NCI-H2081 treated with DMSO at 0.1 percent for 48 hours (cell line): ENCODE results near the gene HSDL2.
"Not testable (repeated sequence)": the region's sequence is repeated elsewhere in the genome, so short reads cannot be mapped to it uniquely, and the experiment has no call there.

Experiments used
- DNase-seq: peaks from one replicate; lab custom pipeline; 2025; lab: John Stamatoyannopoulos, UW

HSDL2 gene

GRCh38 chr9:112396872-112397271 is 17.0 kb downstream of the HSDL2 start:
- no peak for DNase-seq

DNA sequence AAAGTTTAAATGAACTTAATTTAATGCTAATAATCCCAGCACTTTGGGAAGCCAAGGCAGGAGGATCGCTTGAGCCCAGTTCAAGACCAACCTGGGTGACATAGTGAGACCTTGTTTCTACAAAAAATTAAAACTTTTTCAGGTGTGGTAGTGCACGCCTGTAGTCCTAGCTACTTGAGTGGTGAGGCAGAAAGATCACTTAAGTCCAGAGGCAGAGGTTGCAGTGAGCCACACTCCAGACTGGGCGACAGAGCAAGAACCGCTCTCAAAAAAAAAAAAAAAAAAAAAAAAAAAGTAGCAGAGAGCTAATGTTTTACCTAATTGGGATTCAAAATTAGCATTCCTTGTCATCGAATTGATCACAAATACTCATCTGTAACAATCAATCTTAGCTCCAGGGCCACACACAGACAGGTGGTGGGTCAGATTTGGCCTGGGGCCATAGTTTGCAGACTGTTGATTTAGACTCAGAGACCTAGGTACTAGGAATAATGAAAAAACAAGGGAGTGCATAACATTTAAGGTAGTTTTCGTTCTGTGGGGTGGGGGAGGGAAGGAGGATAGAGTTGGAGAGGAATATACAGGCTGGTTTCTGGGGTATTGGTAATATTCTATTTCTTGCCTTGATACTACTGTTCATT is 21.4 kb downstream of the HSDL2 start:
- no peak for DNase-seq

- no peak for DNase-seq
Observed at GRCh38 chr9:112403614-112404201, 23.8 kb downstream of the HSDL2 start.

GRCh38 chr9:112404508-112404932 is 24.6 kb downstream of the HSDL2 start:
- DNase-seq: no peak

- no peak for DNase-seq
Observed at GRCh38 chr9:112408275-112408674, 28.4 kb downstream of the HSDL2 start.

DNA sequence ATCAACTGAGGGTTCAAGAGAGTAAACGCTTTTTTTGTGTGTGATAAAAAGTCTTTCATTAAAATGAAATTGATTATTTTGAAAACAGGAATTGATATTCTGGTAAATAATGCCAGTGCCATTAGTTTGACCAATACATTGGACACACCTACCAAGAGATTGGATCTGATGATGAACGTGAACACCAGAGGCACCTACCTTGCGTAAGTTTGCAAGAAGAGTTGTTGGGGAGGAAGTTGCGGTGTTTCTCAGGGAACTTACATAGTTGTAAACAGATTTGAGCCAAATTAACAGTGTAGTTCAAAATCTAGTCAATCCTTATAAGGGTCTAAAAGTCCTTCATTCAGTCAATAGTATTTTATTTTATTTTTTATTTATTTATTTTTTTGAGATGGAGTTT is 28.9 kb downstream of the HSDL2 start:
- DNase-seq: no peak

- no peak for DNase-seq
Observed at GRCh38 chr9:112409758-112410157, 29.9 kb downstream of the HSDL2 start.

GRCh38 chr9:112411626-112412027 is 31.7 kb downstream of the HSDL2 start:
- no peak for DNase-seq

- not testable (repeated sequence) for DNase-seq
Observed at GRCh38 chr9:112413728-112414127, 33.8 kb downstream of the HSDL2 start.

DNA sequence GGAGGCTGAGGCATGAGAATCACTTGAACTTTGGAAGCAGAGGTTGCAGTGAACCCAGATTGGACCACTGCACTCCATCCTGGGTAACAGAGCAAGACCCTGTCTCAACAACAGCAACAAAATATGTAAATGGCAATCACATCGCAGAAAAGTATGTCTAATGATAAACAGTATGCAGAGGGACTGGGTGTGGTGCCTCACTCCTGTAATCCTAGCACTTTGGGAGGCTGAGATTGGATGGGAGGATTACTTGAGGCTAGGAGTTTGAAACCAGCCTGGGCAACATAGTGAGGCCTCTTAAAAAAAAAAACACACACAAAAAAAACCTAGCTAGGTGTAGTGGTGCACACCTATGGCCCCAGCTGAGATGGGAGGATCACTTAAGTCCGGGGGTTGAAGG is 40.3 kb downstream of the HSDL2 start:
- DNase-seq: no peak

DNA sequence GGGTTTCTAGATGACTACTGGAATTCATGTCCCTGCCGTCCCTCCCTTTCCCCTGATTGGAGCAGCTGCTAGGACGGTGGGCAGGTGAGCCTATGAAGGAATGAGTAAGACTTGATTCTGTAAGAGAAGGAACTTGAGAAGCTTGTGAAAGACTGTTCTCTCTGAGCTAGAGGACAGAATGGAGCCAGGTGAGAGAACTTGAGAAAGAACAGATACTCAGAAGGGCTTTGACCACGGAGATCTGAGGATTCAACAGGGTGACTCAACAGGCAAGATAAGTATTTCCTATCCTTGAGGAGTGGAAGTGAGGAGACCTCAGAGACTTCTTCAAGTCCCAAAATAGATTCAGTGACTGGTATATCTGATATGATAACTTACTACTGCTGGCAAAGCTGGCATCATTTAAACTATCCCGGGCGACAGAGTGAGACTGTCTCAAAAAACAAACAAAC is 41.9 kb downstream of the HSDL2 start:
- no peak for DNase-seq

GRCh38 chr9:112422417-112423148 is 42.7 kb downstream of the HSDL2 start:
- no peak for DNase-seq

- no peak for DNase-seq
Observed at GRCh38 chr9:112430006-112430522, 50.2 kb downstream of the HSDL2 start.

DNA sequence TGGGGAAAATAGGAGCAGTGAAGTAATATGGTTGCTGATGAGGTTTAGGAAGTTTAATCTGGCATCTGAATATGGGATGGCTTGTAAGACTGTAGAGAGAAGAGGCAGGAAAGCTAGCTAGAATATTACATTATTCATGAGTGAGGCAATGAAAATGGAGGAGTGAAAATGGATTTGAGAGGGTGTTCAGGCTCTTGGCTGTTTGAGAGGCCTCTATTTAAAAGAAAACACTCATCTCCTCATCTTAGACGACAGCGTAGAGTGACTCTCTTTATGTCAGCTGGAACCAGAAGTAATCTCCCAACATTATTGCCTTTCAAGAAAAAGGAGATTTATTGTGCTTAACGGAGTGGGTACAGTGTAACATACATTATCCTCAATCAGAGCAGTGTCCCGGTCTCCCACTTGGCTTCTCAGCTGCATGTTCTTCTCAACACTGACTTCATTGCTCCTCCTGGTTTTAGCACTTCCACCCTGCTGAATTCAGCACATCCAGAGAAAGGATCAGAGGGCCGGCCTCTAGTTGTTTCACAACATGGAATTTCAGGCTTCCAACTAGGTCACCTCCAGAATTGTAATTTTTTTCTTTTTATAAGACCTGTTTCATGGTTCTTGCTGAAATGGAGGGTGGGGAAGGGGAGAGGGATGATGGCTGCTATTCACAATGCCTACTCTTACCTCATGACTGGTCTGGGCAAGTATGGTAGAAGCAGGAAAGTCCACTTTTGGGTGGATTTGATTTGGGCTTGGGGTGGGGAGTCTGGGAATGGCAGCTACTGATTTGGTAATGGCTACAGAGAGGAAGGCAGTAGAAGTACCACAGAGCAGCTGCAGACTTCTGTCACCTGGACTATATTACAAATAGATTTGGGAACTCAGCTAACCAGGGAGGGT is 53.8 kb downstream of the HSDL2 start:
- no peak for DNase-seq

DNA sequence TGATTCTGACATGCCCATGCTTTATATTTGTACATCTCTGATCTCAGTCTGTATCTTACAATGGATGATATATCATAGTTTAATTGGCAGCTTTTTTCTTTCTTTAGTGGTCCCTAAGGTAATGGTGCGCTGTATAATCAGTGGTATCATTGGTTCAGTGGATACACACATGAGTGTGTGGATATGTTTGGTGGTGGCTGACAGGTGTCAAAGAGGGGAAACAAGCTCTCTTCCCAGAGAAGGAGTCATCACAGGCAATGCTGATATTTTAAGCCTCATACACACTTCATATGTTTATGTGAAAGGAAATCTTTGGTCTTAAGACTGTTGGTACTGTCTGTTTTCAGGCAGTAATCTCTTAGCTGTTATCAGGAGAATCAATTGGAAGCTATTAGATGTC is 54.6 kb downstream of the HSDL2 start:
- DNase-seq: no peak

- no peak for DNase-seq
Observed at GRCh38 chr9:112437406-112437805, 57.5 kb downstream of the HSDL2 start.

- no peak for DNase-seq
Observed at GRCh38 chr9:112439171-112439570, 59.3 kb downstream of the HSDL2 start.

- no peak for DNase-seq
Observed at GRCh38 chr9:112439825-112440224, 59.9 kb downstream of the HSDL2 start.

DNA sequence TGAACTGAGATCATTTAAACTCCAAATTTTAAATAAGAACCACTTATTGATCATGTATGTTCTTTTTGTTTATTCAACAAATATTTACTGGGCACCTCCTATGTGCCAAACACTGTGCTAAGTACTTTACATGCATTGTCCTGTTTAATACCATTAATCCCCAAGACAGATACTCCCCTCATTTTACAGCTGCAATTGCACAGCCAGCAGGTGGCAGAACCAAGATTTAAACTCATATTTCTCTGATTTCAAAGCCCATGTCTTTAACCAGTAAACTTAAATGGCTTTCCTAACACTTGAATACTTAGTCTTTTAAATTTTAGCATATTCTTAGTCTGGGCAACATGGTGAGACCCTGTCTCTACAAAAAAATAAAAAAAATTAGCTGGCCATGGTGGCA is 63.3 kb downstream of the HSDL2 start:
- DNase-seq: no peak

- DNase-seq: no peak
Observed at GRCh38 chr9:112443636-112444035, 63.7 kb downstream of the HSDL2 start.

DNA sequence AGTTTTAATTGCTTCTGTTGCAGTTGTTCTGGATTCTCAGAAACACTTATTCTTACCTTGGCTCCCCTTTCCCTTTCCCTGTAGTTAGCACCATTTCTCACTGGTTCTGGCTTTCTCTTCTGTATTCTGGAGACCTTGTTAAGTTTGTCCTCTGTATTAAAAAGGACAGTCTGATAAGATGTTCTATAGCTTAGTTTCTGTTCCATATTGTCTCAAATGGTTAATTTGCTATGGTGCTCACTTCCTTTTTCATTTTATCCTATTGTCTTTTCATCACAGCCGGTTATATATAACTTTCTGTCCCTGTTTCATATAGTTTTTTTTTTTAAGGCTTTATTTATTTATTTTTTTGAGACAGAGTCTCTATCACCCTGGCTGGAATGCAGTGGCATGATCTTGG is 65.3 kb downstream of the HSDL2 start:
- no peak for DNase-seq

GRCh38 chr9:112446080-112446479 is 66.2 kb downstream of the HSDL2 start:
- no peak for DNase-seq
